Measurements from ENCODE around the gene NAV2. TPM values are rescaled to one million over a fixed set of nuclear protein-coding genes. Genes with fewer than 3 reads are reported as not detected.

The NAV2 gene
- polyA plus RNA-seq, 3 donors: not detected

DNA sequence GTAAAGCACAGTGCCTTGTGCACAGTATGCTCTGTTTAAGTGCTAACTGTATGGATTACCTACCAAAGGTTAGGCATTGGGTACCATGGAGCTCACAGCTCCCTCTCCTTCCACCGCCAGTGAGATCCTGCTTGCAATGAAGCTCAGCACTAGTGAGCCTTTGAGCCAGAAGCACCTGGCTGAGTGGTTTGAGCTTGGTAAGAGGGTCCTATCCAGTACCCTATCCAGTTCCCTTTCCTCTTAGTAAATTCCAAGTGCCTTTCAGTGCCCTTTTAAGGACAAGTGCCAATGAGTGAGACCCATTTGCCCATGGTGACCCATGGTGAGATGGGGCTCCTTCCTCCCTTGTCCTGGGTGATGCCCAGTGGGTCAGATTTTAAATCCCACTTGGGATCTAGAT is 43.1 kb upstream of the NAV2 start:
- no peak overlapping the region for H3K4me2 ChIP-seq (replicated peaks; ENCODE audit: extremely low read depth, low read length, poor library complexity, severe bottlenecking)
- no CpG with 5 or more reads among the region's 1 CpG for WGBS (ENCODE audit: insufficient coverage)
- H3K36me3 ChIP-seq (replicated peaks in 1 of 2; ENCODE audit: control insufficient read depth in 1 of 2, insufficient read depth in 2 of 2, low read length in 2 of 2): no peaks in the 10 kb centered on the region

DNA sequence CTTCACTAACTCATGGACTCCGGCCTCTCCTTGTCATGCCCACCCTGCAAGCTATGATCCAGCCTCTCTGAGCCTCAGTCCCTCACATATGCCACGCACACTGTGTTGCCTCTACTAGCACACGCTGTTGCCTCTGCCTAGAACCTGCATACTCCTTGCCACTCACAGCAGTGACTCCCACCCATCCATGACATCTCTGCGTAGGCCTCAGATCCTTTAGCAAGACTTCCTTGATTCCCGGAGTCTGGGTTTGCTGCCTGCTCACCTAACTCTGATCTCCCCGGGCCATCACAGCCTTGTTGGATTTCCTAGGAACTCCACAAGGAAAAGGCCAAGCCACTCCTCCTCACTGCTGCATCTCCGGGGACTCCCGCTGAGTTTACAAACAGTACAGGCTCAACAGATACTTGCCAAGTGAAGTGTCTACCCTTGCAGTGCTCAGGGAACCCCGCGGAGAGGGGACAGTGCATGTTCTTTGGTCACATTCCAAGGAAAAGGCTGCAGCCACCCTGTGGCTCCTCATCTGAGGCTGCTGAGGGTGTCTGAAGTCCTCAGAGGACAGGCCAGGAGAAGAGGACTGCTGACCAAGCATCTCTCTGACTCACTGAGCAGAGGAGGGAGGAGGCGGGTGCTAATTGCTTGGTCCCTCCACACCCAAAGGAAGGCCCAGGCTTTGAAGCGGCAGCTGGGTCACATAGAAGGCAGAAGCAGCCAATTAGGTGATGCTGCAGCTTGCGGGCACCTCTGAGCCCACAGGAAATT is 42.4 kb upstream of the NAV2 start:
- no peak overlapping the region for H3K4me2 ChIP-seq (replicated peaks; ENCODE audit: extremely low read depth, low read length, poor library complexity, severe bottlenecking)
- Mint-ChIP-seq H3K4me3 (no peak overlapping the region), H3K9me3 (no peaks in the 10 kb centered on the region), H3K4me1 (peaks cover 11% of the 10 kb centered on the region), H3K27me3 (ENCODE audit: low read depth in 3 of 3) (peaks cover 0 to 7% (median 1%) of the 10 kb centered on the region in 3 donors), H3K27ac (no peak overlapping the region), H3K36me3 (no peaks in the 10 kb centered on the region)
- no peak overlapping the region for H3K4me3 ChIP-seq (replicated peaks in 1 of 3; ENCODE audit: low read depth in 2 of 3, low read length in 3 of 3)
- WGBS (ENCODE audit: insufficient coverage): 90% methylated on average over 12 of the region's 13 CpGs
- H3K79me2 ChIP-seq (ENCODE audit: insufficient read depth, low read length): no peaks in the 10 kb centered on the region
- no peak overlapping the region for H3K9ac ChIP-seq (ENCODE audit: insufficient read depth, low read length, poor library complexity, severe bottlenecking)
- no peak overlapping the region for H2AFZ ChIP-seq (ENCODE audit: insufficient read depth, low read depth, low read length, poor library complexity, severe bottlenecking)
- TF ChIP-seq CTCF (IDR thresholded peaks at IDR 0.05): no peak
- intact Hi-C loops (cut with micrococcal nuclease): no loop called here
- no peak overlapping the region for H3K27ac ChIP-seq (ENCODE audit: low read depth in 1 of 2, low read length in 2 of 2)
- H4K20me1 ChIP-seq (ENCODE audit: insufficient read depth, low read length): no peaks in the 10 kb centered on the region
- H3K9me3 ChIP-seq (replicated peaks in 1 of 2; ENCODE audit: control insufficient read depth in 1 of 2, insufficient read depth in 1 of 2, low read length in 2 of 2): no peaks in the 10 kb centered on the region
- H3K4me1 ChIP-seq (ENCODE audit: control insufficient read depth in 1 of 2, insufficient read depth in 2 of 2, low read length in 2 of 2): peaks cover 8 to 16% of the 10 kb centered on the region in 2 donors
- no peaks in the 10 kb centered on the region for H3K36me3 ChIP-seq (replicated peaks in 1 of 2; ENCODE audit: control insufficient read depth in 1 of 2, insufficient read depth in 2 of 2, low read length in 2 of 2)
- DNase-seq: no peak
- no peaks in the 10 kb centered on the region for H3K27me3 ChIP-seq (ENCODE audit: control insufficient read depth in 2 of 2, insufficient read depth in 2 of 2, low read length in 2 of 2)

More for the DNA sequence above, 43.1 kb upstream of the NAV2 start:
- H3K4me3 Mint-ChIP-seq: no peak overlapping the region
- H3K4me1 Mint-ChIP-seq: peaks cover 10% of the 10 kb centered on the region
- Histone ChIP-seq H3K27me3 (ENCODE audit: control insufficient read depth in 2 of 2, insufficient read depth in 2 of 2, low read length in 2 of 2) (no peaks in the 10 kb centered on the region), H3K9ac (ENCODE audit: insufficient read depth, low read length, poor library complexity, severe bottlenecking) (no peak overlapping the region), H3K4me3 (replicated peaks in 1 of 3; ENCODE audit: low read depth in 2 of 3, low read length in 3 of 3) (no peak overlapping the region), H3K4me1 (ENCODE audit: control insufficient read depth in 1 of 2, insufficient read depth in 2 of 2, low read length in 2 of 2) (peaks cover 13 to 22% of the 10 kb centered on the region in 2 donors), H3K79me2 (ENCODE audit: insufficient read depth, low read length) (no peaks in the 10 kb centered on the region), H2AFZ (ENCODE audit: insufficient read depth, low read depth, low read length, poor library complexity, severe bottlenecking) (no peak overlapping the region), H3K27ac (ENCODE audit: low read depth in 1 of 2, low read length in 2 of 2) (no peak overlapping the region), H4K20me1 (ENCODE audit: insufficient read depth, low read length) (no peaks in the 10 kb centered on the region), H3K9me3 (replicated peaks in 1 of 2; ENCODE audit: control insufficient read depth in 1 of 2, insufficient read depth in 1 of 2, low read length in 2 of 2) (no peaks in the 10 kb centered on the region)
- DNase-seq: no peak
- peaks cover 0 to 7% (median 1%) of the 10 kb centered on the region in 3 donors for H3K27me3 Mint-ChIP-seq (ENCODE audit: low read depth in 3 of 3)
- no peaks in the 10 kb centered on the region for H3K36me3 Mint-ChIP-seq
- no peak overlapping the region for H3K27ac Mint-ChIP-seq
- no peak for TF ChIP-seq CTCF (IDR thresholded peaks at IDR 0.05)
- intact Hi-C loops (cut with micrococcal nuclease): no loop called here
- no peaks in the 10 kb centered on the region for H3K9me3 Mint-ChIP-seq

Data from CD14-positive monocyte (primary cell).